EH (cell line): ENCODE results near the gene RHO.

Experiments
- DNase-seq: peaks from one replicate; pipeline ENCODE4 v3.0.0-alpha.2; 2015; ENCODE audit warnings: low read depth

RHO gene

DNA sequence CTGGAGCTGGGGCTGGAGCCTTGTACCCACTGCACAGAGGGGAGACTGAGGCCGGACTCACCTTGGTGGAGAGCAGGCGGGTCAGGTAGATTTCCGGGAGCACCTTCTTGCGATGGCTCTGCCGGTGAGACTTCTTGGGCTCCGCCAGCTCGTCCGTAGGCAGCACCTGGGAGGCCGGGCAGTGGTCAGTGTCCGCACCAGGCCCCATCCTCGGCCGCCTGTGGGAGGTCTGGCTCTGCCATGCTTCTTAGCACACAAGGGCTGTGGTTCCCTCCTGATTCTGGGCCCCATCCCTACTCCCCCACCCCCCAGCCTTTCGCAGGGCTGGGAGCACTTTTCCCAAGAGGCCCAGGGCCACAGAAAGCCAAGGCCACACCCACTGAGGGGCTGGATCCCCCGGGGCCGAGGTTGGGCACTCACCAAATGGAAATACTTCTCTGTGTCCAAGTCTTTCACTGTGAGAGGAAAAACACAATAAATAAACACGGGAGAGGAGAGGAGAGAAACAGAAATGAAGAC, 31.9 kb downstream of the RHO start:
- peak; percentile 93 for DNase-seq

DNA sequence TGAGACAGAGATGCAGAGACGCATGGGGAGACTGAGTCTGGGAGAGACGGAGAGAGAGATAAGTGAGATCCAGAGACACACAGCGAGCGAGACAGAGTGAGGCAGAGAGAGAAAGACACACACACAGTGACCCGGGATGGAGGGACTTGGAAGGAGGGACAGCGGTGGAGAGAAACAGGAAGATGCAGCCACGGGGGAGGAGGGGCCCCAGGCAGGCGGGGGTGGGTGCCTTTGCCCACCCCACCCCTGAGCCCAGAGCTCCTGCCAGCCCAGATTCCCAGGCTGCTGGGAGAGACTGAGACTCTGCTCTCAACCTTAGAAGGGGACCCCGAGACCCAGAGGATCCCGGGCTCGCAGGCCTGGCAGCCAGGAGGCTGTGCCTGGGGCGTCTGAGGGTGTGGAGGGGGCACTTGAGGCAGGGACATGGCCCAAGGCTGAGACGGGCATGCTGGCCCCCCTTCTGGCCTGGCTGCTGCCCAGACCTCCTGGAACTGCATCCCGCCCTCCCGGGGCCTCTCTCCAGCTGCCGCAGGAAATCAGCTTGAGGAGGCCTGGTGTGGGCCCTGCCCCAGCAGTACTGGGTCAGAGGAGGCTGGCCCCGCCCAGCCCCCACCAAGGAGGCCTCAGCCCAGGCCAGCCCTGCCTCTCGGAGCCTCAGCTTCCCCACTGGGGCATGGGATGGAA, 32.6 kb downstream of the RHO start:
- DNase-seq: peak; percentile 93

DNA sequence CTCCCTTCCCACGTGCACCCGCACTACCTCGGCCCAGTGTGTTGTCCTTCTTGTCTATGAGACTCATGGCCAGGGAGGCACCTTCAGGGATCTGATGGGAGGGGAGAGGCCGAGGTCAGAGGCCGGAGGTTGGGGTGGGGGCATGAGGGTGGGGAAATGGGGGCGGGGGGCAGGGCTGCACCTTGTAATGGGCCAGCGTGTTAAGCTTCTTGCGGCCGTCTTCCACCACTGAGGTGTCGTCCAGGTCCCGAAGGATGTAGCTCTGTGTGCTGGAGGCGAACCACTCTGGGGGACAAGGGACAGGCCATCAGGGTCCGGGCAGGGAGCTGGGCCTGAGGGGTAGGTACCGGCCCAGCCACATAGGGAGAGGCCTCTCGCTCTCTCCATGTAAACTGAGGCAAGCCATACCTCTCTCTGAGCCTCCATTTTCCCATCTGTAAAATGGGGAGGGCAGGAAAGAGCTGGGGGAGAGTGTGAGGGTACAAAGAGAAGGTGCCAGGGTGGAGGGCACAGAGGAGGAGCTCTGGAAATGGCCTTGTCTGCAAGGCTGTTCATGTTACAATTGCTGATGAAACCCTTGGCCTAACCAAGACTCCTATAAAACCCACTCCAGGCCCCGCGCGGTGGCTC, 33.3 kb downstream of the RHO start:
- DNase-seq: no peak

DNA sequence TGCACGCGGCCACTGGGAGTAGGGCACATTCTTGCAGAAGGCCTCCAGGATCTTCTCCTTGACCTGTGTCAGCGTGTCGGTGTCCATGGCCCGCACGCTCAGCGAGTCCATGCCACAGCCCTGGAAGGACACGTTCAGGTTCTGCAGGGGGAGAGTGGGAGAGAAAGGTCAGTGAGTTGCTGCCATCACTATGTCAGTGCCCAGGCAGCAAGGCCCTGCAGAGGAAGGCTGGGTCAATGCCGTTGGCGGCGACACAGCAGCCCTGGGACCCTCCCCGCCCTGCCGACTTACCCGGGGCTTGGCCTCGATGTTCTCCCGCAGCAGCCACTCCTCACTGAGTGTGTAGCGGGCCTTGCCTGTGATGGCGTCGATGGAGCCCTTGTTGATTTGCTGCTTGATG, 34.4 kb downstream of the RHO start:
- no peak for DNase-seq

DNA sequence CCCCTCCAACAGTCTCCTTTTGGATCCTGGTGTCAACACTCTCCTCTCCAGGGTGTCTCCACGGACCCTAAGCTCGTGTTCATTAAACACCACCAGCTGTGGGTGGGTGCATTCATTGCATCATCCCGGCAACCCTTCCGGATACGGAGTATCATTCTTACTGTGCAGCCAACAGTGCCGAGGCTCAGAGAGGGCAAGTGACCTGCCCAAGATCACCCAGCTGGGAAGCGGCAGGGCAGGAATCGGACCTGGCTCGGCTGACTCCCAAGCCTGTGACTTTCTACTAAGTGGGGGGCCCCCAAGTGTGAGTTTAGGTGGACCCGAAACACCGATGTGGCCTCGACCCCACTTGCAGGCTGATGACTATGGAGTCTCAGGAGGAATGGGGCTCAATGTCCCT, 34.9 kb downstream of the RHO start:
- no peak for DNase-seq

DNA sequence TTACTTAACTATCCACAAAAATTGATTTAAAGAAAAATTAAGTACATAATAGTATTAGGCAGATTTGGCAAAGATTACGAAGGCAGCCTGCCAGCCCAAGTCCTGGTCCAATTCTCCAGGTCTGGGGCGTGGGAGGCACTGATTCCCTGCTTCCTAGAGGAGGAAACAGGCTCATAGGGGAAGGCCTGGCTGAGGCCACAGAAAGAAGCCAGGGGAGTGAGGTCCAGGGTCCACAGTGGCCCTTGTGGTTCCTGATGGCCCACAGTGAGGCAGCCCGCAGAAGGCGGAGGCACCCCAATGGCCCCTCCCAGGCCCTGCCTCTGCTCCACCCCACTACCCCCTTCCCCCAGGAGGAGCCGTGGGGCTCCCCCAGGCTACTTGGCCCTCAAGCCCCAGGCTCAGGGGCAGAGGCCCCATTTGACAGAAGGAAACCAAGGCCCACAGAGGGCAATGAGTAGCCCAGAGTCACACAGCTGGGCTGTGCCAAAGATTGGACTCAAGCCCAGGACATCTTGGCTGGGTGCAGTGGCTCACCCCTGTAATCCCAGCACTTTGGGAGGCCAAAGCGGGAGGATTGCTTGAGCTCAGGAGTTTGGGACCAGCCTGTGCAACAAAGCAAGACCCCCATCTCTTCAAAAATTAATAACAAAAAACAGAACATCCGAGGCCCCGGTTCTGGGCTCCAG, 35.6 kb downstream of the RHO start:
- no peak for DNase-seq

DNA sequence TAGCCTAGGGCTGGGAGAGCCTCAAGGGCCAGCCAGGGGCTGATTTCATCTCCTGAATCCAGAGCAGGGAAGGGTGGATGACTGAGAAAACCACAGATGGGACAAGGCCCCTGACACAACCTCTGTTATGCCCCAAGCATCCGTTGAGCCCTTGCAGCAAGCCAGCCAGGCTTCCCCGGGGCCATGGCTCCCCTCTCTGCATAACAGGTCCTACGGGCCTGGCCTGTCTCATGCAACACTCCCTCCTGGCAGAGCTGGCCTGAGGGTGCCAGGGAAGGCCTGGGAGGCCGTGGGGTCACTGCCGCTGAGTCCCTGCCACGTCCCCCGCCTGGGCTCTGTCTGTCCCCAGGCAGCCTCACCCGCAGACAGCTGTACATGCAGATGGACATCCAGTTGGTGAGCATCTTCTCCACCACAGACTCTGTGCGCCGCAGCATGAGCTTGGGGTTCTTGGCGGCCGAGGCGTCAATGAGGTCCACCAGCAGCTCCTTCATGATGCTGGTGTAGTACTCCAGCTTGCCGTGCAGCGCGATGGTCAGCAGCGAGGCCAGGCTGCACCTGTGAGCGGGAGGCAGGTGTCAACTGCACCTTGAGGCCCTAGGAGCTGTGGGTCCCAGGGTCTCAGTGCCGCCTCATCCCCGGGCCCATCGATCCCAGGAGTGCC, 36.7 kb downstream of the RHO start:
- peak; percentile 26 for DNase-seq

DNA sequence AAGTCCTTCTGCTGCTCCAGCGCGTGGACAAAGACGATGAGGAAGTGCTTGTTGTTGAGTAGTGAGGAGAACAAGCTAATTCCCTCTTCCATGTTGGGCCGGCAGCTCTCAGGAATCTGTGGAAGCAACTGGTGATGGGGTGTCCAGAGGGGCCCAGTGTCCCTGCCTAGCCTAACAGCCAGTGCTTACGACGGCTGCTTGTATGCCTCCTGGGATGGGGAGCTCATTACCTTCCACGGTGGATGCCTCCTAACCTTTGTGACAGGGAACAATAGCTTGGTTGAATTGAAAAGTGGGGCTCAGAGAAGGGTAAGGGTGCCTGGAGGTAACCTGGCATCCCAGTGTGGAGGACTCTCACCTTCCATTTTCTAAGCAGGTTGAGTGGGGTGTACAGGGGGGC, 37.5 kb downstream of the RHO start:
- DNase-seq: no peak

DNA sequence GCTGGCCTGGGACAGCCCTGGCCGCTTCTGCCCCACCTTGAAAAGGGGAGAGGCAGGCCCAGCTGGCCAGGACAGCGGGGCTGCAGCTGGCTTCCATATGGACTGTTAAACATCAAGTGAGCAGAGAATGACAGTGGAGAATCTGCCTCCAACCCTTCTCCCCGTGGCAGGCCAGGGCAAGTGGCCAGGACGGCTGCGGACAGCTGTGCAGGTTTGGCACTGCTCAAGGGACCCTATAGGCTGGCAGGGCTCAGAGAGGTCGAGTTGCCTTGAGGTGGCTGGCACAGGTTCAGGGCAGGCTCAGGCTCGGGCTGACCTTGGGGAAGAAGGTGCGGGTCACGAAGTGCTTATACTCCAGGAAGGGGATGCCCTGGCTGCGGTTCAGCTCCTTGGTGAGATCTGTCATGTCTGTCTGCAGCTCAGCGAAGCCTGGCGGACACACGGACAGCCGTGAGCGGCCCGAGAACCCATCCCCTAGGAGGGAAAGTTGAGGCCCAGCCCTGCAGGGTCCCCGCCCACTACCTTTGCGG, 38.8 kb downstream of the RHO start:
- no peak for DNase-seq

DNA sequence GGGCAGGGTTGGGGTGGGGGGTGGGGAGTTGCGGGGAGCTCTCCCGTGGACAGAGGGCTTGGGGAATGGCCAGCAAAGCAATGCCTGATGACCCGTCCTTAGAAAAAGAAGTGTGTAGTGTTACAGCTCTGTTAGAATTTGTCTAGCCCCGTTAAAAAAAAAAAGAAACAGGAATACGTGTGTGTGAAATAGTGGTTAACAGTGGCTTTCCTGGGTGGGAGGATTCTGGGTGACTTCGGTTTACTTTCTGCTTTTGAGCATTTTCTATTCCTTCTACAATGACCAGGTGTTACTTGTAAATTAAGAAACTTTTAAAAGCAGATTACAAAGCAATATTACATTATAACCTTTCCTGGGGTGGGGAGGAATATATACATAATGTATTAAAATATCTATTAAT, 39.5 kb downstream of the RHO start:
- DNase-seq: no peak

DNA sequence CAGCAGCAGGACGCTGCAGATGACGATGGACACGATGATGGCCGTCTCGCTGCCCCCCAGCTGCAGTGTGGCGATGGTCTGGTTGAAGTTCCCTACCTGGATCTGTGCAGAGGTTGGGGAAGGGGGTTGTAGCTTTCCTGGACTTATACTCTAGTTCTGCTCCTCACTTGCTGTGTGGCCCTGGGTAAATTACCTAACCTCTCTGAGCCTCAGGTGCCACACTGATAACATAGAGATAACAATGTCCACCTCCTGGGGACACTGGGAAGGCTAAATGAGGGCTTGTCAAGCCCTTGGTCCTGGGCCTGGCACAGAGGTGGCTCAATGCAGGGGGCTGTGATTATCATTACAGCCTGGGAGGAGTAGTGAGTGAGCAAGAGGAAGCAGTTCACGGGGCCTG, 41.4 kb downstream of the RHO start:
- no peak for DNase-seq

DNA sequence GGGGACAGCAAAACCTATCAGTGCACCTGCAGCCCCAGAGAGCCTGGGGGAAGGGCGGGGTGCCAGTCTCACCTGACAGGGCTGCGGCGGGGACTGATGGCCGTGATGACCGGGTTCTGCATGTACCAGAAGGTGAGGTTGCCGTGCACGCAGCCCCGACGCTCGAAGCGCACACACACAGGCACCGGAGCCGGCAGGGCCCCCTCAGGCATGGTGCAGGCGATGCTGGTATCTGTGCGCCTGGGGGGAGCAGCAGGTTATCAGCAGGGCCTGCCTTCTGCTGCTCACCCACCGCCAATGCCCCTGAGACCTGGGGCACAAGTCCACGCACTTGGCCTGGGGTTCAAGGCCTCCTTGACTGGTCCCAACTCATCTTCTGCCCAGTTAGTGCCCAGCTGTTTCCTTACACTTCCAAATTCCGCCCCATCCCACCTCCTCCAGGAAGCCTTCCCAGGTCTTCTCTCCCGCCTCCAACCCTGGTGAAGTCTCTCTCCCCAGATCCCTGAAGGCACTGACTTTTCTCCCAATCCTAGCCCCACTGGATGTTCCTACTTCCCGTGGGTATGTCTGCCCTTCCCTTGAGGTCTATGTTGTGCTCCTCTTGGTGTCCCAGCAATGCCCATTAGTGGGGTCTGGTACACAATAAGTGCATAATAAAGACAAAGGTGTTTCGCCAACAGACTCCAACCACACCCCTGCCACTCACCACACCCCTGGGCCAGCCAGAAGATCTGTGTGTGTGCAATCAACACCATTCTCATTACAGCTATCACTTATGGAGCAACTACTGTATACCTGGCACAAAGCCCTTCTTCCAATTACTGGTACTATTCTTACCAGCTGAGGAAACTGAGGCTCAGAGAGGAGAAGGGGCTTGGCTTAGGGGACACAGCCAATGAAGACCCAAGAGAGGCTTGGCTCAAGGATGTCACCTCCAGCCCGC, 43.4 kb downstream of the RHO start:
- DNase-seq: no peak

DNA sequence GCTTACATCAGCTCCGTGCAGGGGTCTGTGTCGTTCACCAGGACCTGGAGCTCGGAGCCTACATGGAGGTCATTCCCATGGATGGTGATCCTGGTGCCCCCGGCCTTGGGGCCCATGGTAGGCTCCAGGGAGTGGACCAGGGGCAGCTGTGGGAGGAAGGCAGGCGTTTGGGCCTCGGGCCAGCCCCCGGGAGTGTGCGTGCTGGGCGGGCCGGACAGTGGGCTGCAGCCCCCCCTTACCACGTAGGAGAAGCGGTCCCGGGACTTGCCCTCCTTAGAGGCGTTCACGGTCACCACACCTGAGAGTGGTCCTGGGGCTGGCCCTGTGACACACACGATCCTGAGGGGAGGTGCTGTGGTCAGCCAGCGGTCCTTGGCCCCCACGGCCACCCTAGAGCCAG, 44.2 kb downstream of the RHO start:
- DNase-seq: no peak

DNA sequence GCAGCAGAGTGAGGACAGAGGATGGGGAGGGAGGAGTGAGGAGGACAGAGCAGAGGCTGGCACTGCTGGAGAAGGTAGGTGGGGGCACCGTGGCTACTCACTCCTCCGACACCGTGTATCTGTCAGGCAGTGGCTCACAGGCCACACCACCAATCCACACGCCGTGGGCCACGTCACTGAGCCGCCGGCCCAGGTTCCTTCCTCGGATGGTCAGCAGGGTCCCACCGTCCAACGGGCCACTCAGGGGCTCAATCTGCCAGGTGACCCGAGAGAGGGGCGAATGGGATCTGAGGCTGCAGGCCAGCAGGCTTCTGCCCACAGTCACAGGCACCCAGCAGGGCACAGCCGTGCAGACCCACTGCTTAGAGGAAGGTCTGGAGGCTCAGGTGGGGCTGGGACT, 45.1 kb downstream of the RHO start:
- DNase-seq: no peak

DNA sequence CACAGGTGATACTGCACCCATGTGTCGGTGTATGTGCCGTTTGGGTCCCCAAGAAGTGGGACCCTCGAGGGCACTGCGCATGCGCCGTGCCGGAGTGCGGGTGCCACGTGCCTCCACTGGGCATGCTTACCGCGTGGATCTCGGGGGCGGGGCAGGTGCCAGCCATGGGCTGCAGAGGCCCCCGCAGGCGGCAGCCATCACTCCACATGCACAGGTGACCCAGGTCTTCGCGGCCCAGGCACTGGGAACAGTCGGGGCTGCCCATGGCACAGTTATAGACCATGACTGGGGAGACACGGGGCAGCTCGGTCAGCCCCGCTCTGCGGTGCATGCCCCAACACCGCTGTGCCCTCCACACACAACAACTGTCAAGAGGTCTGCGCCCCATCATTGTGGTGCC, 45.8 kb downstream of the RHO start:
- DNase-seq: no peak

DNA sequence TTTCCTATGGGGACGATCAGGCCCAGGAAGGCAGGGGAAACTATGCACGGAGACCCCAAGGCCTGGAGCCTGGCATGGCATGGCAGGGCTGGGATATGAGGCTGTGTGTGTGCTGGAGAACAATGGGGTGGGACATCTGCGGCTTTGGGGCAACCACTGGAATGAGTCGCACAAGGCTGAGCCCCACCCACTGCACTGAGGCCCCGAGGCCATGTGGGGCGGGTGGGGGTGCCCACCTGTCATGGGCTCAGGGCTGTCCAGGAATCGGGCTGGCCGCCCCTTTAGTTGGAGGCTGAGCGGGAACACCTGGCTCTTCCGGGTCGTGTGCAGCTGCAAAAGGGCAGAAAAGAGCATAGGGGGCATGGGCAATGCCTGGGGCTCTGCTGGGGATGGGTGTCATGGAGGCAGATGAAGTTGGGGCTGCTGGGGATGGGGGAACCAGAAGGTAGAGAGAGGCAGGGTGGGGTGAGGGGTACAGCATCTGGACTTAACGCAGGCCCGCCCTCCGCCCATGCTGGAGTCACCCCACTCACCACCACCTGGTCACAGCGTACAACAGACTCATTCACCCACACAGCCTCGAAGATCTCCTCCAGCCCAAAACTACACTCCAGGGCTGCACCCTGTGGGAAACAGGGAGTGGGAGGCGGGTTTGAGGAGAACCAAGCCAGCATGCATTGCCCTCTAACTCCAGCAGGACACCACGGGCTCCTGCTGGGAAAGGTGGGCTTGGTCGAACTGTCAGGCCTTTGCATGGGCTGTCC, 47.0 kb downstream of the RHO start:
- no peak for DNase-seq

DNA sequence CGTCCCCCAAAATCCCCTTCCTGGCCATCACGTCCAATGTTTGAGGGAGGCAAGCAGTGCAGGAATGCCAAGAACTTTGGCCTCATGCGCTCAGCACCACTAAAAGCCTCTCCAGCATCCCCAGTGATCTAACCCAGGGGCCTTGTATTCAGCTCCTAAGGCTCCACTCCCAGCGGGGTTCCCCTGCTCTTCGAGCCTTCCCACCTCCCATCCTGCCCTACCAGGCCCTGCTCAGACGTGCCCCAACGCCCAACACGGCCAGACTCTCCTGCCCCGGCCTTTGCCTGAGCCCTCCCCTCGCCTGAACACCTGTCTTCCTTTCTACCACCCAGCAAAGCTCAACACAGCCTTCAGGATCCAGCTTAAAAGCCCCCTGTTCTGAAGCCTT, 47.6 kb downstream of the RHO start:
- no peak for DNase-seq

DNA sequence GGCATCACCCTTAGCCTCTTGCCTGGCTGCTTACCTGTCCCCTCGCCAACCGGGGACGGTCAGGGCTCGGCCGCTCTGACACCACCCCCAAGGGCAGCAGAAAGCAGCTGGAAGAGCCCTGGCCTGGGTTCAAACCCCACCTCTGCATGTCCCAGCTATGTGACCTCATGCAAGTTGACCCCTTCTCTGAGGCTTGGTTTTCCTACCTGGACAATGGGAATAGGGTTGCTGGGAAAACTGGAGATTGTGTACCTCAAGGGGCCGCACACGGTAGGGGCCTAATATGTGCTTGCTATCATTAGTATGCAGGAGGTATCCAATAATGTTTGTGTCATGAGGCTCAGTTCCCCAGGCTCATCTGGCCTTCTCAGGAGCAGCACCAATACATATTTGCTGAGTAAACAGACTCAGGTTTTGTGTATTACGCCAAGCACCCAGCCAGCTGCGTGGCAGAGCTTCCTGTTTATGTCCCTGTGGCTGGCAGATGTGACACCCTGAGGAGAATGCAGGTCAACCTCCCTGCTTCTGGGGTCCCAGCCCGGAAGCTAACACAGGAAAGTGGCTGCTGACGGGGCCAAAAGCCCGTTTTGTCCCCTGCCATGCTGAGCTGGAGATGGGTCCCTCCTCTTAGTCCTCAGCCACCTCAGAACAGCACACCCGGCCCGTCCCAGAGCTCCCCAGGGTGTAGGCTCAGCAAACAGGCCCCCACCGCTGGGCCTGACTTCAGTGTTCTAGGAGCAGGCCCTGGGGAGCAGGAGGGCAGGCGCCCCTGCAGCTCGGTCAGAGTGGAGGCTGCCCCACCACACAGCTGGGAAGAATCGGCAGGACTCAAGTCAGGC, 48.3 kb downstream of the RHO start:
- DNase-seq: no peak

DNA sequence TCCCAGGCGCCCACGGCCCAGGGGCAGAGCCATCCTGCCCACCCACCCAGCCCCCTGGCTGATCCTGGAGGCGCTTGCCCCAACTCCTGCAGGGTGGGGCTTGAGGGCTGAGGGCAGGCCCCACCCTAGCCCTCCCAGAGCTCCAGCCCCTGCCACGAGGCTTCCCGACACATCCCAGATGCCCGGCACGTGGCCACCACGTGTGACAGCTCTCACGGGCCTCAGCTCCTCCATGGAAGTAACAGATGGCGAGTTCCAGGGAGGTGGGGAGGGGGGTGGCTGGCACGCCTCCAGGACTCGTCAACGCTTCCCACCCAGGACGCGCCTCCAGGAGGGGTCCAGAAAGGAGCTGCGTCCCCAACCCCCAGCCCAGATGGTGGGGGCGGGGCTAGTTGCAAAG, 48.9 kb downstream of the RHO start:
- DNase-seq: no peak
